Epithelial cell of proximal tubule (primary cell): ENCODE results near the gene FAM210A. TPM values are rescaled to one million over a fixed set of nuclear protein-coding genes. Genes with fewer than 3 reads are reported as not detected.

Experiments
- DNase-seq: peaks from one replicate; pipeline ENCODE4 v3.0.0-alpha.2; 2011; ENCODE audit warnings: low read depth
- H3K4me3 ChIP-seq: 2 replicates; pipeline ENCODE4 v1.5.1; 2011; ENCODE audit warnings: low read depth, mild to moderate bottlenecking, low read length
- total RNA-seq: library from RNA; depleted of rRNA; stranded (reverse); fragments of >200 nt; gene quantifications from 2 replicates; pipeline ENCODE4 v1.2.3, GENCODE V29; 2015
- TF ChIP-seq, protein P1 (sequence below): conservative IDR thresholded peaks from 2 replicates; pipeline ENCODE4 v1.5.1; 2012; ENCODE audit warnings: low read depth, mild to moderate bottlenecking, low read length

FAM210A gene
- total RNA-seq, 1 donor from 2014 or later = 13.4 TPM

DNA sequence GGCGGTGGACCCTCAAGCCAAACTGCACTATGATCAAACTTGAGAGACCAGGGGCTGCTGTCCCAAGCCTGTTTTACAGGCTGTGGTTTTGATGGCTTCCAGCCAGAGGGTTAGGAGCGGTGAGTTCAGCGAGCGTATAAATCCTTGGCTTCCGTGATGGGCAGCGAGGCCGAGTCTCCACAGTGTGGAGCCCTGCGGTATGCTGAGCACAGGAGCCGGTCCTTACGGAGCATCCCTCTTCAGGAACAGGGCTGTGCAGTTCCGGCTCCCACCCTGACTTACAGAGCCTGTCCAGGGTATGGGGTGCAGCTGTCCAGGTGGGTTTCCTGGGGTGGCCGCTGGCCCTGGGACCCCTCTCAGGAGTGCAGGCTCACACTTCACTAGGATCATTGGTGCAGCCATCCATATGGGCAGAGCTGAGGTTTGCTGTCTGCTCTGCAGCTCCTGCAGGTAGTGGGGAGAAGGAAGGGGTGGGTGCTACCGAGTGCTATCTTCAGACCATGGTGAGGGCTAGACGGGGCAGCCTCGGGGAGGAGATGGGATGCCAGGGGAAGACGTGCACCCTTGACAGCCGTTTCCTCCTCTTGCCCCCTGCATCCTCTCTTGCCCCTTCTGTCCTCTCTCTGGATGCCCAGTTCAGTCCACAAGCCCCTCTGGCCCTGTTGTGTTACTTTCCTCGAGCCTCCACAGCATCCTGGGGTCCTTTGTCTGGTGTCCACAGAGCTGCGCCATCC, 104.3 kb downstream of the FAM210A start:
- no peak overlapping the region for H3K4me3 ChIP-seq
- TF ChIP-seq, protein P1, sequence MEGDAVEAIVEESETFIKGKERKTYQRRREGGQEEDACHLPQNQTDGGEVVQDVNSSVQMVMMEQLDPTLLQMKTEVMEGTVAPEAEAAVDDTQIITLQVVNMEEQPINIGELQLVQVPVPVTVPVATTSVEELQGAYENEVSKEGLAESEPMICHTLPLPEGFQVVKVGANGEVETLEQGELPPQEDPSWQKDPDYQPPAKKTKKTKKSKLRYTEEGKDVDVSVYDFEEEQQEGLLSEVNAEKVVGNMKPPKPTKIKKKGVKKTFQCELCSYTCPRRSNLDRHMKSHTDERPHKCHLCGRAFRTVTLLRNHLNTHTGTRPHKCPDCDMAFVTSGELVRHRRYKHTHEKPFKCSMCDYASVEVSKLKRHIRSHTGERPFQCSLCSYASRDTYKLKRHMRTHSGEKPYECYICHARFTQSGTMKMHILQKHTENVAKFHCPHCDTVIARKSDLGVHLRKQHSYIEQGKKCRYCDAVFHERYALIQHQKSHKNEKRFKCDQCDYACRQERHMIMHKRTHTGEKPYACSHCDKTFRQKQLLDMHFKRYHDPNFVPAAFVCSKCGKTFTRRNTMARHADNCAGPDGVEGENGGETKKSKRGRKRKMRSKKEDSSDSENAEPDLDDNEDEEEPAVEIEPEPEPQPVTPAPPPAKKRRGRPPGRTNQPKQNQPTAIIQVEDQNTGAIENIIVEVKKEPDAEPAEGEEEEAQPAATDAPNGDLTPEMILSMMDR = no peak
- DNase-seq = no peak

GRCh38 chr18:13621446-13621849, 104.9 kb downstream of the FAM210A start:
- TF ChIP-seq, protein P1 = no peak
- no peak for DNase-seq
- no peak overlapping the region for H3K4me3 ChIP-seq

DNA sequence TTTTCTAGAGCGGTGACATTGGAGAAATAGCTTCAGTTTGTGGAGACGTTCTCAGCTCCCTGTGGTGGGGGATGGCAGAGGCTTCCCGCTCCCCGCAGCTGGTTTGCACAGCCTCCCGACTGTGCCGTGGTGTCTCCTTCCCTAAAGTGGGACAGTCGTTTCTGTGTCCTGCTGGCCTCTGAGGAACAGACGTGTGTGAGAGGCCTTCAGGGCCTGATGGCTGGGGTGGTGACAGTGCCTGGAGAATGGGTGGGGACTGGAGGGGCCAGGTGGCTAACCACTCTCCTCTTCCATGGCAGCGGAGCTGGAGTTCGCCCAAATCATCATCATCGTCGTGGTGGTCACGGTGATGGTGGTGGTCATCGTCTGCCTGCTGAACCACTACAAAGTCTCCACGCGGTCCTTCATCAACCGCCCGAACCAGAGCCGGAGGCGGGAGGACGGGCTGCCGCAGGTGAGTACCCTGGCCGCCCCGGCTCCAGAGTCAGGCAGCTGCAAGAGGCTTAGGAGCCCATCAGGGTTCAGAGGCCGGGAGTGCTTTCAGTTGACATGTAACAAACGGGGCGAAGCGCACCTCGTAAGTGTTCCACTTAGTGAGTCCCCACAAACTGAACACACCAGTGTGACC, 105.4 kb downstream of the FAM210A start:
- H3K4me3 ChIP-seq = no peak overlapping the region
- TF ChIP-seq, protein P1 = no peak
- no peak for DNase-seq

- DNase-seq = no peak
- TF ChIP-seq, protein P1 = no peak
- H3K4me3 ChIP-seq = no peak overlapping the region
These were observed 106.1 kb downstream of the FAM210A start for GRCh38 chr18:13620206-13620672.

- DNase-seq = no peak
- TF ChIP-seq, protein P1 = no peak
- no peak overlapping the region for H3K4me3 ChIP-seq
These were observed 106.7 kb downstream of the FAM210A start for GRCh38 chr18:13619505-13620205.

DNA sequence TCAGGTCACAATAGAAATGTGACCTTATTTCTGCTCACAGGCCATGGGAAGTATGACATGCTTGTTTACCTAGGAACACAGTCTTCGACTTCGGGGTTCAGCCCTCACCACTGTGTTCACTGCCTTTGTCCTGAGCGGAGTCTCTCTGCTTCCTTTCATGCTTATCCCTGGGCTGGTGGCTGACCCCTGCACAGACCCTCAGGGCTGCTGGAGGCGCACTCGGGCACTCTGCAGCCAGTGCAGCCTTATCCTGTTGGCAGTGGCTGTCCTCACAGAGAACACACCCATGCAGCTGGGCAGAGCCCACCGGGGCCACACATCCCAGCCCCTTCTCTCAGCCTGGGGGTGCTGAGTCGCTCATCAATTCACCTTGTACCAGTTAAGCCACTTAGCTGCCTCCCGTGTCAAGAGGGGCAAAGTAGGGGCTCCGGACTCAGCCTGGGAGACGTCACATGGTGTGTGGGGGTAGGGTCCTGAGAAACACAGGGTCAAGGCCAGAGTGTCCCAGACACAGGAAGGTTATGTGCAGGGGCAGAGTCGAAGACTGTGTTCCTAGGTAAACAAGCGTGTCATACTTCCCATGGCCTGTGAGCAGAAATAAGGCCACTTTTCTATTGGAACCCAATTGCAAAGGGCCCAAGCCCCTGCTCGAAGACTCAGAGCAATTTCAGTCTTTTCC, 107.5 kb downstream of the FAM210A start:
- no peak overlapping the region for H3K4me3 ChIP-seq
- TF ChIP-seq, protein P1 = no peak
- DNase-seq = no peak
